HTERT RPE-1 (cell line): ENCODE data around the gene TARBP2.

Experiments
- in situ Hi-C: fragments of 300-500 bp; cut with MboI; formaldehyde crosslinking; loops from 4 replicates; pipeline ENCODE4 v1.14.3; 2020; ENCODE audit warnings: low sequenced_read_pairs

The TARBP2 gene

GRCh38 chr12:53551889-53552291 lies 50.8 kb downstream of the TARBP2 start:
- in situ Hi-C loops = no loop called here

GRCh38 chr12:53552361-53553327 lies 51.6 kb downstream of the TARBP2 start:
- in situ Hi-C loops = no loop called here
